GM19025 (cell line): ENCODE data around the gene CTIF.
A peak's percentile ranks its signal among the peaks of the same experiment; 100 is the strongest.

Experiments used
- ATAC-seq: cut with Tn5 transposase; IDR thresholded peaks from one replicate; pipeline ENCODE4 v1.9.1; 2021; ENCODE audit warnings: mild to moderate bottlenecking, low read depth, moderate library complexity; ENCODE audit not compliant: unreplicated experiment

CTIF gene

GRCh38 chr18:48599391-48599790, 60.6 kb downstream of the CTIF start:
- ATAC-seq, result no peak

GRCh38 chr18:48600046-48600445, 61.2 kb downstream of the CTIF start:
- no peak for ATAC-seq

- no peak for ATAC-seq
Observed at GRCh38 chr18:48600456-48601090, 61.7 kb downstream of the CTIF start.

GRCh38 chr18:48601343-48601742, 62.5 kb downstream of the CTIF start:
- no peak for ATAC-seq

- no peak for ATAC-seq
Observed at GRCh38 chr18:48602759-48603390, 64.0 kb downstream of the CTIF start.

GRCh38 chr18:48605408-48605845, 66.6 kb downstream of the CTIF start:
- ATAC-seq, result peak; percentile 79

GRCh38 chr18:48607056-48607984, 68.5 kb downstream of the CTIF start:
- ATAC-seq, result no peak

- no peak for ATAC-seq
Observed at GRCh38 chr18:48608581-48608980, 69.8 kb downstream of the CTIF start.

GRCh38 chr18:48609114-48609513, 70.3 kb downstream of the CTIF start:
- ATAC-seq, result no peak

GRCh38 chr18:48609820-48610815, 71.3 kb downstream of the CTIF start:
- no peak for ATAC-seq

- no peak for ATAC-seq
Observed at GRCh38 chr18:48611203-48611602, 72.4 kb downstream of the CTIF start.

GRCh38 chr18:48611785-48612480, 73.1 kb downstream of the CTIF start:
- ATAC-seq, result no peak

GRCh38 chr18:48612511-48612910, 73.7 kb downstream of the CTIF start:
- ATAC-seq, result no peak

GRCh38 chr18:48612917-48613316, 74.1 kb downstream of the CTIF start:
- ATAC-seq, result no peak

- no peak for ATAC-seq
Observed at GRCh38 chr18:48613589-48614404, 75.0 kb downstream of the CTIF start.

GRCh38 chr18:48615566-48616401, 77.0 kb downstream of the CTIF start:
- ATAC-seq, result no peak

GRCh38 chr18:48616484-48617255, 77.8 kb downstream of the CTIF start:
- ATAC-seq, result no peak
